ENCODE results near the gene MEOX1. TPM values are rescaled to one million over a fixed set of nuclear protein-coding genes. Genes with fewer than 3 reads are reported as not detected.

The MEOX1 gene
- total and polyA plus RNA-seq, 4 donors: 0.26 to 1.2 (median 0.70) TPM

DNA sequence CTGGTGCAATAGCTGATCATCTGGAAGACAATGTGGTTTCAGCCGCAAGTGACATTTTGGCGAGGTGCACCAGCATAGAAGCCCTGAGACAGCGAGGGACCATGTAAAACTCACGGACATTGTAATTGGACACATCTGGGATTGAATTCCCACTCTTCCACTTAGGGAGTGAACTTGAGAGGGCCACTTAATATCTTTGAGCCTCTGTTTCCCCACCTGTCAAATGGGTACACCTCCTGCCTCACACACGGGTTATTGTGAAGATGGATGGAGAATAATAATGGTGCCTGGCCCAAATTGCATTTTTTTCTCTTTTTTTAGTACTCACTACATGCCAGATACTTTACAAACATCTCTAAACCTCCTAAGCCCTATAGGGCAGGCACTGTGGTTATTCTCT lies 45.5 kb upstream of the MEOX1 start:
- Histone ChIP-seq H3K9me3 (ENCODE audit: control insufficient read depth in 4 of 4, insufficient read depth in 3 of 4, low read length in 3 of 4) (peaks cover 0 to 2% (median 0%) of the 10 kb centered on the region in 4 donors), H3K27ac (ENCODE audit: low read depth in 1 of 2, low read length in 1 of 2) (no peak overlapping the region), H3K4me3 (no peak overlapping the region), H3K4me1 (ENCODE audit: control insufficient read depth in 5 of 5, insufficient read depth in 5 of 5, low read length in 5 of 5) (peaks cover 0 to 2% (median 0%) of the 10 kb centered on the region in 5 donors), H3K36me3 (ENCODE audit: control insufficient read depth in 4 of 4, insufficient read depth in 4 of 4, low read length in 4 of 4) (no peaks in the 10 kb centered on the region), H3K9ac (ENCODE audit: insufficient read depth in 1 of 2, low read length in 2 of 2) (no peak overlapping the region), H3K27me3 (ENCODE audit: control insufficient read depth in 3 of 3, insufficient read depth in 3 of 3, low read length in 2 of 3) (peaks cover 0 to 4% (median 0%) of the 10 kb centered on the region in 3 donors)
- TF ChIP-seq, protein P1, sequence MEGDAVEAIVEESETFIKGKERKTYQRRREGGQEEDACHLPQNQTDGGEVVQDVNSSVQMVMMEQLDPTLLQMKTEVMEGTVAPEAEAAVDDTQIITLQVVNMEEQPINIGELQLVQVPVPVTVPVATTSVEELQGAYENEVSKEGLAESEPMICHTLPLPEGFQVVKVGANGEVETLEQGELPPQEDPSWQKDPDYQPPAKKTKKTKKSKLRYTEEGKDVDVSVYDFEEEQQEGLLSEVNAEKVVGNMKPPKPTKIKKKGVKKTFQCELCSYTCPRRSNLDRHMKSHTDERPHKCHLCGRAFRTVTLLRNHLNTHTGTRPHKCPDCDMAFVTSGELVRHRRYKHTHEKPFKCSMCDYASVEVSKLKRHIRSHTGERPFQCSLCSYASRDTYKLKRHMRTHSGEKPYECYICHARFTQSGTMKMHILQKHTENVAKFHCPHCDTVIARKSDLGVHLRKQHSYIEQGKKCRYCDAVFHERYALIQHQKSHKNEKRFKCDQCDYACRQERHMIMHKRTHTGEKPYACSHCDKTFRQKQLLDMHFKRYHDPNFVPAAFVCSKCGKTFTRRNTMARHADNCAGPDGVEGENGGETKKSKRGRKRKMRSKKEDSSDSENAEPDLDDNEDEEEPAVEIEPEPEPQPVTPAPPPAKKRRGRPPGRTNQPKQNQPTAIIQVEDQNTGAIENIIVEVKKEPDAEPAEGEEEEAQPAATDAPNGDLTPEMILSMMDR (IDR thresholded peaks at IDR 0.05; ENCODE audit: control extremely low read depth, extremely low read depth): no peak
- ATAC-seq (ENCODE audit: insufficient read depth, low FRiP score) (no peak), DNase-seq (no peak)
- 89 to 92% methylated on average over 5 of the region's 5 CpGs for WGBS, 2 donors

DNA sequence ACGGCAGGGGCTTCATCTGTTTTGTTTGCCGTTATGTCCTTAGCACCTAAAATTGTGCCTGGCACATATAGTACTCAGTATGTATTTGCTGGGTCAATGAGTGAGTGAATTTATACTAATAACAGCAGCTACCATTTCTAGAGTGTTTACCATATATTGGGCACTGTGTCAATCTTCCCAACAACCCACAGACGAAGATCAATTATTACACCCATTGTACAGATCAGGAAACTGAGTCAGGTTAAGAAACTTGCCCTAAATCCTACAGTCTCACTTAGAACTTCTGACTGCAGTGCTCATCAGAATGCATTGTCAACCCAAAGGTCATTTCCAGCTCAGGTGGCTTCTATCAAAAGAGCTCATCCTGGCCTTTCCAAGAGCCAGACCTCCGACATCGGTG lies 44.5 kb upstream of the MEOX1 start:
- TF ChIP-seq, protein P1 (IDR thresholded peaks at IDR 0.05; ENCODE audit: control extremely low read depth, extremely low read depth): no peak
- no peak for DNase-seq
- Histone ChIP-seq H3K27me3 (ENCODE audit: control insufficient read depth in 3 of 3, insufficient read depth in 3 of 3, low read length in 2 of 3) (peaks cover 0 to 4% (median 0%) of the 10 kb centered on the region in 3 donors), H3K9ac (ENCODE audit: insufficient read depth in 1 of 2, low read length in 2 of 2) (no peak overlapping the region), H3K36me3 (ENCODE audit: control insufficient read depth in 4 of 4, insufficient read depth in 4 of 4, low read length in 4 of 4) (no peaks in the 10 kb centered on the region), H3K4me3 (no peak overlapping the region), H3K27ac (ENCODE audit: low read depth in 1 of 2, low read length in 1 of 2) (no peak overlapping the region), H3K9me3 (ENCODE audit: control insufficient read depth in 4 of 4, insufficient read depth in 3 of 4, low read length in 3 of 4) (peaks cover 0 to 2% (median 0%) of the 10 kb centered on the region in 4 donors), H3K4me1 (ENCODE audit: control insufficient read depth in 5 of 5, insufficient read depth in 5 of 5, low read length in 5 of 5) (no peaks in the 10 kb centered on the region)
- ATAC-seq (ENCODE audit: insufficient read depth, low FRiP score): no peak
- 82 to 85% methylated on average over 5 of the region's 5 CpGs for WGBS, 2 donors

DNA sequence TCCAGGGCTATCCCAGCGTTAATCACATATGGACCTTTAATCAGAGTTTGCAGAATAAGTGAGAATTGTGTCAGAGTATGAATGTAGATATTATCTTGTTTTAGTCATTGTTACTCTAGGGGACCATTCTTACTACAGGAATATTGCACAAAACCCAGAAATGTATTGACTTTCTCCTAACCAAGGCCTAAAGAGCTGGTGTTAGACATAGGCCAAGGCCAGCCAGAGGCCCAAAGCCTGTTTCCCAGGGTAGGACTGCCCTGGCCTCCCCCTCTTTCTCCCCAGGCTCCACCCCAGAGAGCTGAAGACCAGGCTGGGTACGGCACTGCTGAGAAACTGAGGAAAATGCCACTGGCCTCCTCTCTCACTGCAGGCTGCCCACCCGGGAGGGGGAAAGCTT lies 41.9 kb upstream of the MEOX1 start:
- TF ChIP-seq, protein P1 (IDR thresholded peaks at IDR 0.05; ENCODE audit: control extremely low read depth, extremely low read depth): no peak
- no peak for ATAC-seq (ENCODE audit: insufficient read depth, low FRiP score)
- no peaks in the 10 kb centered on the region for H3K36me3 ChIP-seq (ENCODE audit: control insufficient read depth in 4 of 4, insufficient read depth in 4 of 4, low read length in 4 of 4)
- H3K9ac ChIP-seq (ENCODE audit: insufficient read depth in 1 of 2, low read length in 2 of 2): no peak overlapping the region
- no peak overlapping the region for H3K4me3 ChIP-seq
- H3K4me1 ChIP-seq (ENCODE audit: control insufficient read depth in 5 of 5, insufficient read depth in 5 of 5, low read length in 5 of 5): no peaks in the 10 kb centered on the region
- H3K9me3 ChIP-seq (ENCODE audit: control insufficient read depth in 4 of 4, insufficient read depth in 3 of 4, low read length in 3 of 4): peaks cover 0 to 6% (median 0%) of the 10 kb centered on the region in 4 donors
- H3K27me3 ChIP-seq (ENCODE audit: control insufficient read depth in 3 of 3, insufficient read depth in 3 of 3, low read length in 2 of 3): peaks cover 0 to 4% (median 0%) of the 10 kb centered on the region in 3 donors
- 95 to 96% methylated on average over 3 of the region's 3 CpGs for WGBS, 2 donors
- H3K27ac ChIP-seq (ENCODE audit: low read depth in 1 of 2, low read length in 1 of 2): no peak overlapping the region
- no peak for DNase-seq

DNA sequence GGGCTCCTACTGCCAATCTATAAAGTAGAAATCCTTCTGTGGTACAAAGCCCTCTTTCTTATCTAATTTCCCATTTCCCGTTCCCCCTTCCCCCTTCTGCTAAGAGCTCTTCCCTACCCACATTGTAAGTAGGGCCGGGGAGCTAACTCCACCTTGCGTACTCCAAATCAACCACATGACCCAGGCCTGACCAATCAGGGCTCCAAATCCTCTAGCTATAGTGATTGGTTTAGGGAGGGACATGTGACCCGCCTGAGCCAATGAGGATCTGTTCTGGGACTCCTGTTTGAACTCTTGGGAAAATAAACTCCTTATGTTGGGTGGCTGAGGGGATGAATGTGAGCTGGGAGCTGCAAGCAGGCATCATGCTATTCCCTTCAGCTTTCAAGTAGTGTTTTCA lies 40.9 kb upstream of the MEOX1 start:
- WGBS, 2 donors: 63 to 67% methylated on average over 4 of the region's 4 CpGs
- TF ChIP-seq, protein P1 (IDR thresholded peaks at IDR 0.05; ENCODE audit: control extremely low read depth, extremely low read depth): no peak
- Histone ChIP-seq H3K9ac (ENCODE audit: insufficient read depth in 1 of 2, low read length in 2 of 2) (no peak overlapping the region), H3K4me1 (ENCODE audit: control insufficient read depth in 5 of 5, insufficient read depth in 5 of 5, low read length in 5 of 5) (no peaks in the 10 kb centered on the region), H3K27me3 (ENCODE audit: control insufficient read depth in 3 of 3, insufficient read depth in 3 of 3, low read length in 2 of 3) (peaks cover 0 to 4% (median 0%) of the 10 kb centered on the region in 3 donors), H3K9me3 (ENCODE audit: control insufficient read depth in 4 of 4, insufficient read depth in 3 of 4, low read length in 3 of 4) (peaks cover 0 to 6% (median 0%) of the 10 kb centered on the region in 4 donors), H3K27ac (ENCODE audit: low read depth in 1 of 2, low read length in 1 of 2) (no peak overlapping the region), H3K36me3 (ENCODE audit: control insufficient read depth in 4 of 4, insufficient read depth in 4 of 4, low read length in 4 of 4) (no peaks in the 10 kb centered on the region), H3K4me3 (no peak overlapping the region)
- no peak for ATAC-seq (ENCODE audit: insufficient read depth, low FRiP score)
- DNase-seq: no peak
